HEK293 (cell line): ENCODE measurements around the gene PIGP.

ENCODE experiments used
- FEZF1 ChIP-seq: fragments of 450-650 bp; formaldehyde crosslinking; IDR thresholded peaks from 2 replicates; pipeline ENCODE4 v1.5.1; 2016; ENCODE audit warnings: missing biosample characterization, missing genetic modification characterization
- GLI4 ChIP-seq: fragments of 450-650 bp; formaldehyde crosslinking; IDR thresholded peaks from 2 replicates; pipeline ENCODE4 v1.5.1; 2016; ENCODE audit warnings: missing biosample characterization, missing genetic modification characterization
- KLF1 ChIP-seq: fragments of 450-650 bp; formaldehyde crosslinking; IDR thresholded peaks from 2 replicates; pipeline ENCODE4 v1.5.1; 2016; ENCODE audit warnings: missing biosample characterization, missing genetic modification characterization
- KLF9 ChIP-seq: fragments of 450-650 bp; formaldehyde crosslinking; IDR thresholded peaks from 2 replicates; pipeline ENCODE4 v1.5.1; 2016; ENCODE audit warnings: missing biosample characterization, missing genetic modification characterization, low read depth
- SP2 ChIP-seq: fragments of 450-650 bp; formaldehyde crosslinking; IDR thresholded peaks from 2 replicates; pipeline ENCODE4 v1.5.1; 2016; ENCODE audit warnings: missing biosample characterization, missing genetic modification characterization
- TCF7L2 ChIP-seq: IDR thresholded peaks from 2 replicates; pipeline ENCODE4 v1.6.1; 2011; ENCODE audit warnings: low read depth, mild to moderate bottlenecking, inconsistent platforms, low read length, moderate library complexity, borderline replicate concordance
- ZFP3 ChIP-seq: fragments of 450-650 bp; formaldehyde crosslinking; IDR thresholded peaks from 2 replicates; pipeline ENCODE4 v1.5.1; 2016; ENCODE audit warnings: low read depth, missing biosample characterization, missing genetic modification characterization
- ZIC2 ChIP-seq: fragments of 450-650 bp; formaldehyde crosslinking; IDR thresholded peaks from 2 replicates; pipeline ENCODE4 v1.5.1; 2016; ENCODE audit warnings: missing biosample characterization, missing genetic modification characterization
- ZNF112 ChIP-seq: fragments of 450-650 bp; formaldehyde crosslinking; IDR thresholded peaks from 2 replicates; pipeline ENCODE4 v1.5.0; 2017; ENCODE audit warnings: missing biosample characterization, missing genetic modification characterization
- ZNF133 ChIP-seq: fragments of 450-650 bp; formaldehyde crosslinking; IDR thresholded peaks from 2 replicates; pipeline ENCODE4 v1.5.1; 2016; ENCODE audit warnings: missing biosample characterization, missing genetic modification characterization
- ZNF19 ChIP-seq: fragments of 450-650 bp; formaldehyde crosslinking; IDR thresholded peaks from 2 replicates; pipeline ENCODE4; 2016; ENCODE audit warnings: missing biosample characterization, missing genetic modification characterization, low read depth
- ZNF211 ChIP-seq: fragments of 450-650 bp; formaldehyde crosslinking; IDR thresholded peaks from 2 replicates; pipeline ENCODE4 v1.5.1; 2016; ENCODE audit warnings: low read depth, missing biosample characterization, missing genetic modification characterization
- ZNF37A ChIP-seq: fragments of 450-650 bp; IDR thresholded peaks from 2 replicates; pipeline ENCODE4 v1.5.1; 2018; ENCODE audit warnings: missing biosample characterization, missing genetic modification characterization
- ZNF416 ChIP-seq: fragments of 450-650 bp; formaldehyde crosslinking; IDR thresholded peaks from 2 replicates; pipeline ENCODE4 v1.5.1; 2016; ENCODE audit warnings: missing biosample characterization, missing genetic modification characterization
- ZNF423 ChIP-seq: fragments of 450-650 bp; formaldehyde crosslinking; IDR thresholded peaks from 2 replicates; pipeline ENCODE4 v1.5.1; 2016; ENCODE audit warnings: missing biosample characterization, missing genetic modification characterization
- ZNF473 ChIP-seq: fragments of 450-650 bp; formaldehyde crosslinking; IDR thresholded peaks from 2 replicates; pipeline ENCODE4 v1.5.1; 2017; ENCODE audit warnings: missing biosample characterization, missing genetic modification characterization
- ZNF530 ChIP-seq: fragments of 450-650 bp; formaldehyde crosslinking; IDR thresholded peaks from 2 replicates; pipeline ENCODE4 v1.5.1; 2016; ENCODE audit warnings: low read depth, missing biosample characterization, missing genetic modification characterization
- ZNF549 ChIP-seq: fragments of 450-650 bp; IDR thresholded peaks from 2 replicates; pipeline ENCODE4 v1.5.1; 2018; ENCODE audit warnings: missing biosample characterization, missing genetic modification characterization, mild to moderate bottlenecking, inconsistent platforms, moderate library complexity
- ZNF621 ChIP-seq: fragments of 450-650 bp; formaldehyde crosslinking; IDR thresholded peaks from 2 replicates; pipeline ENCODE4 v1.5.1; 2017; ENCODE audit warnings: missing biosample characterization, missing genetic modification characterization
- ZNF654 ChIP-seq: fragments of 450-650 bp; formaldehyde crosslinking; IDR thresholded peaks from 2 replicates; pipeline ENCODE4 v1.5.1; 2016; ENCODE audit warnings: low read depth, missing biosample characterization, missing genetic modification characterization
- ZNF747 ChIP-seq: fragments of 450-650 bp; formaldehyde crosslinking; IDR thresholded peaks from 2 replicates; pipeline ENCODE4 v1.5.1; 2016; ENCODE audit warnings: missing biosample characterization, missing genetic modification characterization
- ZNF785 ChIP-seq: fragments of 450-650 bp; formaldehyde crosslinking; IDR thresholded peaks from 2 replicates; pipeline ENCODE4 v1.5.1; 2016; ENCODE audit warnings: missing biosample characterization, missing genetic modification characterization
- TF ChIP-seq, protein P1 (sequence below): fragments of 450-650 bp; formaldehyde crosslinking; IDR thresholded peaks from 2 replicates; pipeline ENCODE4 v1.5.1; 2016; ENCODE audit warnings: missing biosample characterization, missing genetic modification characterization
- TF ChIP-seq, protein P2 (sequence below): fragments of 450-650 bp; IDR thresholded peaks from 2 replicates; pipeline ENCODE4 v1.5.1; 2018; ENCODE audit warnings: missing biosample characterization, missing genetic modification characterization
- TF ChIP-seq, protein P3 (sequence below): fragments of 450-650 bp; formaldehyde crosslinking; IDR thresholded peaks from 2 replicates; pipeline ENCODE4 v1.5.1; 2016; ENCODE audit warnings: missing biosample characterization, missing genetic modification characterization
- TF ChIP-seq, protein P4 (sequence below): fragments of 450-650 bp; formaldehyde crosslinking; IDR thresholded peaks from 2 replicates; pipeline ENCODE4 v1.5.1; 2016; ENCODE audit warnings: missing biosample characterization, missing genetic modification characterization
- TF ChIP-seq, protein P5 (sequence below): fragments of 450-650 bp; formaldehyde crosslinking; conservative IDR thresholded peaks from 2 replicates; pipeline ENCODE4 v1.5.1; 2016; ENCODE audit warnings: low read depth, missing biosample characterization, missing genetic modification characterization
- TF ChIP-seq, protein P6 (sequence below): fragments of 450-650 bp; formaldehyde crosslinking; IDR thresholded peaks from 2 replicates; pipeline ENCODE4 v1.5.1; 2016; ENCODE audit warnings: missing biosample characterization, missing genetic modification characterization

PIGP gene

DNA sequence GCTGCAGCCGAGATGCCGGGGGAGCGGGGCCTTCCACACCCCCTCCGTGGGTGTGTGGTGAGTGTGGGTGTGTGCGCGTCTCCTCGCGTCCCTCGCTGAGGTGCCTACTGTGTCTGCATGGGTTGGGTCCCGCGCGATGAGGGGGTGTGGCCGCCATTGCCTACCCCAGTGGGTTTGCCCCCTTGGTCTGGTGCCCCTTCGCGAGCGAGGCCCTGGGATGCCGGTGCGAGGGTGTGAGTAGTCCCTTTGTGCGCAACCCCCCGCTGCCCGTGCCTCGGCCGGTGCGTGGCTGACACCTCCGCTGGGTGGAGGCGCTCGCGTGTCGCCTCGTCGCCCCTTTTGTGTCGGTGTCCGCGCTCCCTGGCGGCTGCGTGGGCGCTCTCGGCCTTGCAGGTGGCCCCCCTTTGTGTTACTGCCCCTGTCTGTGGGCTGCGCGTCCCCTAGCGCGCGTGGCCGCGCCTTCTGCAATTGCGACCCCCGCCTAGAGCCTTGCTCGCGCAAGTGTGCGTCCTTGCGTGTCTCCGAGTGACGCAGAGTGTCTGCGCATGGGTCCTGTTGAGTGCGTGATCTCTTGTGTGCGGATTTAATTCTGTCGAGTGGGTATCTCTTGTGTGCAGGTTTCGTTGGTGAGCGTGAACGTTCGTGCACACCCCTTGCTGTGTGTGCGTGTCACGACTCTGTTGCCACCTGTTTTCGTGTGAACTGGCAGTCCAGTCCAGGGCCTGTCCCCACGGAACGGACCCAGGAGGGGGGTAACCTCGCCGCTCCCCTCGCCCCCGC, 736 bp upstream of the PIGP start (continued):
- no peak for TF ChIP-seq ZNF621 (tag by site-specific recombination)
- no peak for TF ChIP-seq ZNF530
- no peak for TF ChIP-seq TCF7L2
- peak; percentile 93 for TF ChIP-seq GLI4 (tag by site-specific recombination)
- no peak for TF ChIP-seq FEZF1 (tag by site-specific recombination)
- TF ChIP-seq, protein P1, sequence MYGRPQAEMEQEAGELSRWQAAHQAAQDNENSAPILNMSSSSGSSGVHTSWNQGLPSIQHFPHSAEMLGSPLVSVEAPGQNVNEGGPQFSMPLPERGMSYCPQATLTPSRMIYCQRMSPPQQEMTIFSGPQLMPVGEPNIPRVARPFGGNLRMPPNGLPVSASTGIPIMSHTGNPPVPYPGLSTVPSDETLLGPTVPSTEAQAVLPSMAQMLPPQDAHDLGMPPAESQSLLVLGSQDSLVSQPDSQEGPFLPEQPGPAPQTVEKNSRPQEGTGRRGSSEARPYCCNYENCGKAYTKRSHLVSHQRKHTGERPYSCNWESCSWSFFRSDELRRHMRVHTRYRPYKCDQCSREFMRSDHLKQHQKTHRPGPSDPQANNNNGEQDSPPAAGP (tag by site-specific recombination): peak; percentile 60; the same call in 1 of the 2 replicates
- TF ChIP-seq ZNF37A (tag by site-specific recombination): no peak
- TF ChIP-seq, protein P2, sequence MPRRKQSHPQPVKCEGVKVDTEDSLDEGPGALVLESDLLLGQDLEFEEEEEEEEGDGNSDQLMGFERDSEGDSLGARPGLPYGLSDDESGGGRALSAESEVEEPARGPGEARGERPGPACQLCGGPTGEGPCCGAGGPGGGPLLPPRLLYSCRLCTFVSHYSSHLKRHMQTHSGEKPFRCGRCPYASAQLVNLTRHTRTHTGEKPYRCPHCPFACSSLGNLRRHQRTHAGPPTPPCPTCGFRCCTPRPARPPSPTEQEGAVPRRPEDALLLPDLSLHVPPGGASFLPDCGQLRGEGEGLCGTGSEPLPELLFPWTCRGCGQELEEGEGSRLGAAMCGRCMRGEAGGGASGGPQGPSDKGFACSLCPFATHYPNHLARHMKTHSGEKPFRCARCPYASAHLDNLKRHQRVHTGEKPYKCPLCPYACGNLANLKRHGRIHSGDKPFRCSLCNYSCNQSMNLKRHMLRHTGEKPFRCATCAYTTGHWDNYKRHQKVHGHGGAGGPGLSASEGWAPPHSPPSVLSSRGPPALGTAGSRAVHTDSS (tag by site-specific recombination): 0 out of 2 replicates have a peak, but pooled peaks have one; percentile 19
- TF ChIP-seq, protein P3, sequence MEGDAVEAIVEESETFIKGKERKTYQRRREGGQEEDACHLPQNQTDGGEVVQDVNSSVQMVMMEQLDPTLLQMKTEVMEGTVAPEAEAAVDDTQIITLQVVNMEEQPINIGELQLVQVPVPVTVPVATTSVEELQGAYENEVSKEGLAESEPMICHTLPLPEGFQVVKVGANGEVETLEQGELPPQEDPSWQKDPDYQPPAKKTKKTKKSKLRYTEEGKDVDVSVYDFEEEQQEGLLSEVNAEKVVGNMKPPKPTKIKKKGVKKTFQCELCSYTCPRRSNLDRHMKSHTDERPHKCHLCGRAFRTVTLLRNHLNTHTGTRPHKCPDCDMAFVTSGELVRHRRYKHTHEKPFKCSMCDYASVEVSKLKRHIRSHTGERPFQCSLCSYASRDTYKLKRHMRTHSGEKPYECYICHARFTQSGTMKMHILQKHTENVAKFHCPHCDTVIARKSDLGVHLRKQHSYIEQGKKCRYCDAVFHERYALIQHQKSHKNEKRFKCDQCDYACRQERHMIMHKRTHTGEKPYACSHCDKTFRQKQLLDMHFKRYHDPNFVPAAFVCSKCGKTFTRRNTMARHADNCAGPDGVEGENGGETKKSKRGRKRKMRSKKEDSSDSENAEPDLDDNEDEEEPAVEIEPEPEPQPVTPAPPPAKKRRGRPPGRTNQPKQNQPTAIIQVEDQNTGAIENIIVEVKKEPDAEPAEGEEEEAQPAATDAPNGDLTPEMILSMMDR (tag by site-specific recombination): peak; percentile 100
- TF ChIP-seq ZNF473 (tag by site-specific recombination): no peak
- peak; percentile 83 for TF ChIP-seq ZIC2 (tag by site-specific recombination)
- TF ChIP-seq ZNF423: peak; percentile 74
- TF ChIP-seq KLF9: peak; percentile 99
- peak; percentile 73 for TF ChIP-seq KLF1 (tag by site-specific recombination)
- TF ChIP-seq, protein P4, sequence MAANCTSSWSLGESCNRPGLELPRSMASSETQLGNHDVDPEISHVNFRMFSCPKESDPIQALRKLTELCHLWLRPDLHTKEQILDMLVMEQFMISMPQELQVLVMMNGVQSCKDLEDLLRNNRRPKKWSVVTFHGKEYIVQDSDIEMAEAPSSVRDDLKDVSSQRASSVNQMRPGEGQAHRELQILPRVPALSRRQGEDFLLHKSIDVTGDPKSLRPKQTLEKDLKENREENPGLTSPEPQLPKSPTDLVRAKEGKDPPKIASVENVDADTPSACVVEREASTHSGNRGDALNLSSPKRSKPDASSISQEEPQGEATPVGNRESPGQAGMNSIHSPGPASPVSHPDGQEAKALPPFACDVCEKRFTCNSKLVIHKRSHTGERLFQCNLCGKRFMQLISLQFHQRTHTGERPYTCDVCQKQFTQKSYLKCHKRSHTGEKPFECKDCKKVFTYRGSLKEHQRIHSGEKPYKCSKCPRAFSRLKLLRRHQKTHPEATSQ: peak; percentile 66; the same call in 1 of the 2 replicates
- no peak for TF ChIP-seq ZNF549 (tag by site-specific recombination)
- no peak for TF ChIP-seq ZNF211 (tag by site-specific recombination)
- TF ChIP-seq, protein P5, sequence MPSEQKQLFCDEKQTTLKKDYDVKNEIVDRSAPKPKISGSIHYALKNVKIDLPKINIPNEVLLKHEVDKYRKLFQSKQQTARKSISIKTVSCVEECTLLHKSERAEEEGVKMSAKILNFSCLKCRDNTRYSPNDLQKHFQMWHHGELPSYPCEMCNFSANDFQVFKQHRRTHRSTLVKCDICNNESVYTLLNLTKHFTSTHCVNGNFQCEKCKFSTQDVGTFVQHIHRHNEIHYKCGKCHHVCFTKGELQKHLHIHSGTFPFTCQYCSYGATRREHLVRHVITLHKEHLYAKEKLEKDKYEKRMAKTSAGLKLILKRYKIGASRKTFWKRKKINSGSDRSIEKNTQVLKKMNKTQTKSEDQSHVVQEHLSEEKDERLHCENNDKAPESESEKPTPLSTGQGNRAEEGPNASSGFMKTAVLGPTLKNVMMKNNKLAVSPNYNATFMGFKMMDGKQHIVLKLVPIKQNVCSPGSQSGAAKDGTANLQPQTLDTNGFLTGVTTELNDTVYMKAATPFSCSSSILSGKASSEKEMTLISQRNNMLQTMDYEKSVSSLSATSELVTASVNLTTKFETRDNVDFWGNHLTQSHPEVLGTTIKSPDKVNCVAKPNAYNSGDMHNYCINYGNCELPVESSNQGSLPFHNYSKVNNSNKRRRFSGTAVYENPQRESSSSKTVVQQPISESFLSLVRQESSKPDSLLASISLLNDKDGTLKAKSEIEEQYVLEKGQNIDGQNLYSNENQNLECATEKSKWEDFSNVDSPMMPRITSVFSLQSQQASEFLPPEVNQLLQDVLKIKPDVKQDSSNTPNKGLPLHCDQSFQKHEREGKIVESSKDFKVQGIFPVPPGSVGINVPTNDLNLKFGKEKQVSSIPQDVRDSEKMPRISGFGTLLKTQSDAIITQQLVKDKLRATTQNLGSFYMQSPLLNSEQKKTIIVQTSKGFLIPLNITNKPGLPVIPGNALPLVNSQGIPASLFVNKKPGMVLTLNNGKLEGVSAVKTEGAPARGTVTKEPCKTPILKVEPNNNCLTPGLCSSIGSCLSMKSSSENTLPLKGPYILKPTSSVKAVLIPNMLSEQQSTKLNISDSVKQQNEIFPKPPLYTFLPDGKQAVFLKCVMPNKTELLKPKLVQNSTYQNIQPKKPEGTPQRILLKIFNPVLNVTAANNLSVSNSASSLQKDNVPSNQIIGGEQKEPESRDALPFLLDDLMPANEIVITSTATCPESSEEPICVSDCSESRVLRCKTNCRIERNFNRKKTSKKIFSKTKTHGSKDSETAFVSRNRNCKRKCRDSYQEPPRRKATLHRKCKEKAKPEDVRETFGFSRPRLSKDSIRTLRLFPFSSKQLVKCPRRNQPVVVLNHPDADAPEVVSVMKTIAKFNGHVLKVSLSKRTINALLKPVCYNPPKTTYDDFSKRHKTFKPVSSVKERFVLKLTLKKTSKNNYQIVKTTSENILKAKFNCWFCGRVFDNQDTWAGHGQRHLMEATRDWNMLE: no peak
- TF ChIP-seq, protein P6, sequence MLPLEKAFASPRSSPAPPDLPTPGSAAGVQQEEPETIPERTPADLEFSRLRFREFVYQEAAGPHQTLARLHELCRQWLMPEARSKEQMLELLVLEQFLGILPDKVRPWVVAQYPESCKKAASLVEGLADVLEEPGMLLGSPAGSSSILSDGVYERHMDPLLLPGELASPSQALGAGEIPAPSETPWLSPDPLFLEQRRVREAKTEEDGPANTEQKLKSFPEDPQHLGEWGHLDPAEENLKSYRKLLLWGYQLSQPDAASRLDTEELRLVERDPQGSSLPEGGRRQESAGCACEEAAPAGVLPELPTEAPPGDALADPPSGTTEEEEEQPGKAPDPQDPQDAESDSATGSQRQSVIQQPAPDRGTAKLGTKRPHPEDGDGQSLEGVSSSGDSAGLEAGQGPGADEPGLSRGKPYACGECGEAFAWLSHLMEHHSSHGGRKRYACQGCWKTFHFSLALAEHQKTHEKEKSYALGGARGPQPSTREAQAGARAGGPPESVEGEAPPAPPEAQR (tag by site-specific recombination): no peak
- no peak for TF ChIP-seq ZNF416 (tag by site-specific recombination)
- no peak for TF ChIP-seq SP2 (tag by site-specific recombination)
- no peak for TF ChIP-seq ZFP3 (tag by site-specific recombination)
- TF ChIP-seq ZNF747: no peak
- no peak for TF ChIP-seq ZNF133 (tag by site-specific recombination)
- peak; percentile 73; the same call in 1 of the 2 replicates for TF ChIP-seq ZNF785 (tag by site-specific recombination)
- TF ChIP-seq ZNF112 (tag by site-specific recombination): no peak
- no peak for TF ChIP-seq ZNF654 (tag by site-specific recombination)
- no peak for TF ChIP-seq ZNF19 (tag by site-specific recombination)
